ENCODE measurements around the gene MATK.

The MATK gene

GRCh38 chr19:3826163-3826562 is 40.0 kb upstream of the MATK start:
- Histone ChIP-seq H3K79me1 (ENCODE audit: low read length) (peaks cover 5% of the 10 kb centered on the region), H2AFZ (ENCODE audit: insufficient read depth, low read length, poor library complexity) (no peak overlapping the region), H2AK5ac (ENCODE audit: low read length) (no peak overlapping the region), H3K36me3 (ENCODE audit: control insufficient read depth in 1 of 2, insufficient read depth in 2 of 2, low read length in 2 of 2) (no peaks in the 10 kb centered on the region), H3K4me1 (ENCODE audit: control insufficient read depth in 1 of 2, insufficient read depth in 2 of 2, low read length in 2 of 2) (peaks cover 3 to 12% of the 10 kb centered on the region in 2 experiments), H4K8ac (ENCODE audit: low read depth, low read length) (no peak overlapping the region), H3K4me3 (ENCODE audit: low read depth, low read length) (no peak overlapping the region), H3K4me2 (ENCODE audit: low read length) (no peak overlapping the region), H3K27me3 (ENCODE audit: insufficient read depth, low read length) (no peaks in the 10 kb centered on the region), H3K27ac (ENCODE audit: low read depth, low read length) (no peak overlapping the region), H3K9ac (ENCODE audit: low read length) (no peak overlapping the region), H4K91ac (ENCODE audit: low read depth, low read length) (no peak overlapping the region), H3K4ac (ENCODE audit: low read depth, low read length) (no peak overlapping the region), H3K23ac (ENCODE audit: low read length) (no peak overlapping the region), H3K9me3 (ENCODE audit: insufficient read depth, low read depth, low read length) (no peaks in the 10 kb centered on the region), H3K79me2 (ENCODE audit: control insufficient read depth, insufficient read depth, low read length, poor library complexity) (no peaks in the 10 kb centered on the region), H2BK12ac (ENCODE audit: low read length) (no peak overlapping the region), H4K12ac (ENCODE audit: low read depth, low read length) (no peak overlapping the region), H2BK5ac (ENCODE audit: low read depth, low read length, poor library complexity) (no peak overlapping the region), H2BK120ac (ENCODE audit: insufficient read depth, low read length, poor library complexity) (no peak overlapping the region), H3K18ac (ENCODE audit: low read length) (no peak overlapping the region), H3K14ac (ENCODE audit: low read length) (no peak overlapping the region)
- WGBS (ENCODE audit: extremely low coverage, insufficient coverage, insufficient read length): no CpG with 5 or more reads among the region's 12 CpGs
- DNase-seq: no peak

- no peak overlapping the region for H3K18ac ChIP-seq (ENCODE audit: low read length)
- no peak overlapping the region for H2BK5ac ChIP-seq (ENCODE audit: low read depth, low read length, poor library complexity)
- H3K27ac ChIP-seq (ENCODE audit: low read depth, low read length): no peak overlapping the region
- H4K8ac ChIP-seq (ENCODE audit: low read depth, low read length): no peak overlapping the region
- no peak overlapping the region for H2BK12ac ChIP-seq (ENCODE audit: low read length)
- no peak overlapping the region for H3K23ac ChIP-seq (ENCODE audit: low read length)
- H3K4ac ChIP-seq (ENCODE audit: low read depth, low read length): no peak overlapping the region
- no peak overlapping the region for H3K14ac ChIP-seq (ENCODE audit: low read length)
- H3K79me2 ChIP-seq (ENCODE audit: control insufficient read depth, insufficient read depth, low read length, poor library complexity): no peaks in the 10 kb centered on the region
- no peaks in the 10 kb centered on the region for H3K9me3 ChIP-seq (ENCODE audit: insufficient read depth, low read depth, low read length)
- no peak overlapping the region for H2BK120ac ChIP-seq (ENCODE audit: insufficient read depth, low read length, poor library complexity)
- no peak overlapping the region for H2AFZ ChIP-seq (ENCODE audit: insufficient read depth, low read length, poor library complexity)
- no peak overlapping the region for H3K9ac ChIP-seq (ENCODE audit: low read length)
- no peak overlapping the region for H4K12ac ChIP-seq (ENCODE audit: low read depth, low read length)
- DNase-seq: no peak
- H3K4me3 ChIP-seq (ENCODE audit: low read depth, low read length): no peak overlapping the region
- H3K36me3 ChIP-seq (ENCODE audit: control insufficient read depth in 1 of 2, insufficient read depth in 2 of 2, low read length in 2 of 2): no peaks in the 10 kb centered on the region
- peaks cover 5% of the 10 kb centered on the region for H3K79me1 ChIP-seq (ENCODE audit: low read length)
- peaks cover 3 to 12% of the 10 kb centered on the region in 2 experiments for H3K4me1 ChIP-seq (ENCODE audit: control insufficient read depth in 1 of 2, insufficient read depth in 2 of 2, low read length in 2 of 2)
- WGBS (ENCODE audit: extremely low coverage, insufficient coverage, insufficient read length): no CpG with 5 or more reads among the region's 32 CpGs
- H2AK5ac ChIP-seq (ENCODE audit: low read length): no peak overlapping the region
- no peak overlapping the region for H4K91ac ChIP-seq (ENCODE audit: low read depth, low read length)
- no peak overlapping the region for H3K4me2 ChIP-seq (ENCODE audit: low read length)
- no peaks in the 10 kb centered on the region for H3K27me3 ChIP-seq (ENCODE audit: insufficient read depth, low read length)
Observed at GRCh38 chr19:3825286-3825956, 39.2 kb upstream of the MATK start.

- no peak for DNase-seq
- Histone ChIP-seq H3K4me3 (ENCODE audit: low read depth, low read length) (no peak overlapping the region), H2AK5ac (ENCODE audit: low read length) (no peak overlapping the region), H3K79me1 (ENCODE audit: low read length) (peaks cover 5% of the 10 kb centered on the region), H4K8ac (ENCODE audit: low read depth, low read length) (no peak overlapping the region), H3K9ac (ENCODE audit: low read length) (no peak overlapping the region), H2AFZ (ENCODE audit: insufficient read depth, low read length, poor library complexity) (no peak overlapping the region), H3K27me3 (ENCODE audit: insufficient read depth, low read length) (no peaks in the 10 kb centered on the region), H4K91ac (ENCODE audit: low read depth, low read length) (no peak overlapping the region), H3K27ac (ENCODE audit: low read depth, low read length) (no peak overlapping the region), H3K36me3 (ENCODE audit: control insufficient read depth in 1 of 2, insufficient read depth in 2 of 2, low read length in 2 of 2) (no peaks in the 10 kb centered on the region), H3K9me3 (ENCODE audit: insufficient read depth, low read depth, low read length) (no peaks in the 10 kb centered on the region), H3K14ac (ENCODE audit: low read length) (no peak overlapping the region), H4K12ac (ENCODE audit: low read depth, low read length) (no peak overlapping the region), H3K18ac (ENCODE audit: low read length) (no peak overlapping the region), H2BK12ac (ENCODE audit: low read length) (no peak overlapping the region), H3K4me2 (ENCODE audit: low read length) (no peak overlapping the region), H2BK120ac (ENCODE audit: insufficient read depth, low read length, poor library complexity) (no peak overlapping the region), H2BK5ac (ENCODE audit: low read depth, low read length, poor library complexity) (no peak overlapping the region), H3K4ac (ENCODE audit: low read depth, low read length) (no peak overlapping the region), H3K4me1 (ENCODE audit: control insufficient read depth in 1 of 2, insufficient read depth in 2 of 2, low read length in 2 of 2) (peaks cover 3 to 9% of the 10 kb centered on the region in 2 experiments), H3K23ac (ENCODE audit: low read length) (no peak overlapping the region), H3K79me2 (ENCODE audit: control insufficient read depth, insufficient read depth, low read length, poor library complexity) (no peaks in the 10 kb centered on the region)
- WGBS (ENCODE audit: extremely low coverage, insufficient coverage, insufficient read length): no CpG with 5 or more reads among the region's 10 CpGs
Observed at GRCh38 chr19:3823350-3823713, 37.2 kb upstream of the MATK start.

- Histone ChIP-seq H2BK5ac (ENCODE audit: low read depth, low read length, poor library complexity) (no peak overlapping the region), H4K91ac (ENCODE audit: low read depth, low read length) (no peak overlapping the region), H3K14ac (ENCODE audit: low read length) (no peak overlapping the region), H4K8ac (ENCODE audit: low read depth, low read length) (no peak overlapping the region), H3K4me2 (ENCODE audit: low read length) (no peak overlapping the region), H3K4ac (ENCODE audit: low read depth, low read length) (no peak overlapping the region), H3K9ac (ENCODE audit: low read length) (no peak overlapping the region), H3K23ac (ENCODE audit: low read length) (no peak overlapping the region), H3K27me3 (ENCODE audit: insufficient read depth, low read length) (no peaks in the 10 kb centered on the region), H3K79me2 (ENCODE audit: control insufficient read depth, insufficient read depth, low read length, poor library complexity) (no peaks in the 10 kb centered on the region), H3K4me1 (ENCODE audit: control insufficient read depth in 1 of 2, insufficient read depth in 2 of 2, low read length in 2 of 2) (peaks cover 3 to 9% of the 10 kb centered on the region in 2 experiments), H3K36me3 (ENCODE audit: control insufficient read depth in 1 of 2, insufficient read depth in 2 of 2, low read length in 2 of 2) (no peaks in the 10 kb centered on the region), H3K4me3 (ENCODE audit: low read depth, low read length) (no peak overlapping the region), H4K12ac (ENCODE audit: low read depth, low read length) (no peak overlapping the region), H2BK12ac (ENCODE audit: low read length) (no peak overlapping the region), H2AK5ac (ENCODE audit: low read length) (no peak overlapping the region), H3K18ac (ENCODE audit: low read length) (no peak overlapping the region), H2BK120ac (ENCODE audit: insufficient read depth, low read length, poor library complexity) (no peak overlapping the region), H3K27ac (ENCODE audit: low read depth, low read length) (no peak overlapping the region), H3K79me1 (ENCODE audit: low read length) (peaks cover 5% of the 10 kb centered on the region), H2AFZ (ENCODE audit: insufficient read depth, low read length, poor library complexity) (no peak overlapping the region), H3K9me3 (ENCODE audit: insufficient read depth, low read depth, low read length) (no peaks in the 10 kb centered on the region)
- DNase-seq: no peak
- WGBS (ENCODE audit: extremely low coverage, insufficient coverage, insufficient read length): no CpG with 5 or more reads among the region's 26 CpGs
Observed at GRCh38 chr19:3822683-3823349, 36.6 kb upstream of the MATK start.
